Thyroid gland (tissue), 4 donors: ENCODE results near the gene SLX9. TPM values are rescaled to one million over a fixed set of nuclear protein-coding genes. Genes with fewer than 3 reads are reported as not detected.

ENCODE experiments used
- DNase-seq, 2 donors: peaks; one replicate each; pipeline ENCODE4 v3.0.0-alpha.2; 2019
- H3K27ac ChIP-seq, 3 donors: fragments of 200-600 bp; sonication (generic); 1 replicate in 2 of 3; 2 replicates in 1 of 3; pipeline ENCODE4 v1.5.1; 2016 to 2019; ENCODE audit warnings: mild to moderate bottlenecking in 1 of 3, moderate library complexity in 1 of 3
- H3K27me3 ChIP-seq: fragments of 200-600 bp; sonication (generic); one replicate; pipeline ENCODE4 v1.5.1; 2019
- H3K36me3 ChIP-seq, 2 donors: fragments of 200-600 bp; sonication (generic); one replicate each; pipeline ENCODE4 v1.5.1; 2016 to 2019
- H3K4me1 ChIP-seq, 2 donors: fragments of 200-600 bp; sonication (generic); one replicate each; pipeline ENCODE4 v1.5.1; 2017 to 2019
- H3K4me3 ChIP-seq, 3 donors: fragments of 200-600 bp; sonication (generic); replicated peaks in 1 of 3; 1 replicate in 2 of 3; 2 replicates in 1 of 3; pipeline ENCODE4 v1.5.1; 2016; ENCODE audit warnings: mild to moderate bottlenecking in 1 of 3
- H3K9me3 ChIP-seq: fragments of 200-600 bp; sonication (generic); one replicate; pipeline ENCODE4 v1.5.1; 2017
- POLR2A ChIP-seq, 2 donors: fragments of 450-650 bp; IDR thresholded peaks; one replicate each; pipeline ENCODE4 v1.6.1; 2017; ENCODE audit warnings: antibody characterized with exemption in 2 of 2, mild to moderate bottlenecking in 2 of 2, moderate library complexity in 1 of 2
- WGBS, 2 donors: methylation state at CpG; one replicate each; pipeline ENCODE4 v1.1.5; 2017; 5-methylcytosine and 5-hydroxymethylcytosine counted together
- intact Hi-C: fragments of 100-400 bp; cut with DNase I; formaldehyde crosslinking; loops from one replicate; pipeline ENCODE4 v1.15.1; 2023
- total RNA-seq, 4 donors: library from RNA; depleted of rRNA; stranded (reverse); fragments of >200 nt; gene quantifications; one replicate each; pipeline ENCODE4 v1.2.3, GENCODE V29; 2016
- TF ChIP-seq, protein P1 (sequence below), 6 experiments: fragments of 200-600 bp in 3 of 6; fragments of 450-650 bp in 3 of 6; sonication (generic) in 3 of 6; IDR thresholded peaks; one replicate each; pipeline ENCODE4 v1.5.1; 2016 to 2019; ENCODE audit warnings: antibody characterized with exemption in 6 of 6, mild to moderate bottlenecking in 2 of 6, inconsistent platforms in 1 of 6, moderate library complexity in 1 of 6

SLX9 gene
- total RNA-seq, 4 donors from 2014 or later = 4.8 to 19.1 (median 11.2) TPM

DNA sequence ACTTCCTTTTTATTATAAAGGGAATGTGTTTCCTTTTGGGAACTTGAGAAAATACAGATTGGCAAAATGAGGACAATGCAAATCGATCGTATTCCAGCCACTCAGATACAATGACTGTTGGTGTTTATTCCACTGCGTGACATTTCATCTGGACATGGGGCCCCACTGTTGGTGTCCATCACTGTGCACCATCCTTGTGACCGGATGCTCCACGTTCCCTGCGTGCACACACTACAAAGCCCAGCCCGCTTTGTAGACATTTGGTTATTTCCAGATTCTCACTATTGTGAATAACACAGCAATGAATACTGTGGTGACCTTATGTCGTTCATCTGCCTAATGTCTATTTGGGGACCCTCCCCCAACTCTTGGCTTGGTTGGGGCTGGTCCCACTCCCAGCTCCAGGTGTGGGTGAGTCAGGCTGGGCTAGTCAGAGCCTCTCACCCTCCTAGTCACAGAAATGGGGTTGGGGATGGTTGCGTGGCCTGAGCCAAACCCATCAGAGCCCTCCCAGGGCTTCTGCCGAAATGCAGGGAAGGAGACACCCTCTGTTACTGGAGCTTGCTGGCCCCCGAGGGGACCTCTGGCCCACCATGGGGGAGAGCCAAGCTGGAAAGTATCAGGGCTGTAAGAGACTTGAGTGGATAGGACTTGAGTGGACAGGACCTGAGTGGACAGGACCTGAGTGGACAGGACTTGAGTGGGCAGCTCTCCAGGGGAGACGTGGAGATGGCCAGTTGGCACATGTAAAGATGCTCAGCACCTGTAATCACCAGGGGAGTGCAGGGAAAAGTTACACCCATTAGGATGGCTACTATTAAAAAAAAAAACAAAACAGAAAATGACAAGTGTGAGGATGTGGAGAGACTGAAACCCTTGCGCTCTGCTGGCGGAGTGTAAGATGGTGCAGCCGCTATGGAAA is 77.5 kb downstream of the SLX9 start:
- intact Hi-C loops = no loop called here
- no peak overlapping the region for H3K4me3 ChIP-seq
- H3K27me3 ChIP-seq = no peaks in the 10 kb centered on the region
- no peak overlapping the region for H3K27ac ChIP-seq
- peaks cover 0 to 18% of the 10 kb centered on the region in 2 donors for H3K4me1 ChIP-seq
- H3K9me3 ChIP-seq = no peaks in the 10 kb centered on the region
- TF ChIP-seq, protein P1, sequence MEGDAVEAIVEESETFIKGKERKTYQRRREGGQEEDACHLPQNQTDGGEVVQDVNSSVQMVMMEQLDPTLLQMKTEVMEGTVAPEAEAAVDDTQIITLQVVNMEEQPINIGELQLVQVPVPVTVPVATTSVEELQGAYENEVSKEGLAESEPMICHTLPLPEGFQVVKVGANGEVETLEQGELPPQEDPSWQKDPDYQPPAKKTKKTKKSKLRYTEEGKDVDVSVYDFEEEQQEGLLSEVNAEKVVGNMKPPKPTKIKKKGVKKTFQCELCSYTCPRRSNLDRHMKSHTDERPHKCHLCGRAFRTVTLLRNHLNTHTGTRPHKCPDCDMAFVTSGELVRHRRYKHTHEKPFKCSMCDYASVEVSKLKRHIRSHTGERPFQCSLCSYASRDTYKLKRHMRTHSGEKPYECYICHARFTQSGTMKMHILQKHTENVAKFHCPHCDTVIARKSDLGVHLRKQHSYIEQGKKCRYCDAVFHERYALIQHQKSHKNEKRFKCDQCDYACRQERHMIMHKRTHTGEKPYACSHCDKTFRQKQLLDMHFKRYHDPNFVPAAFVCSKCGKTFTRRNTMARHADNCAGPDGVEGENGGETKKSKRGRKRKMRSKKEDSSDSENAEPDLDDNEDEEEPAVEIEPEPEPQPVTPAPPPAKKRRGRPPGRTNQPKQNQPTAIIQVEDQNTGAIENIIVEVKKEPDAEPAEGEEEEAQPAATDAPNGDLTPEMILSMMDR (IDR thresholded peaks at IDR 0.05) = no peak
- TF ChIP-seq POLR2A (IDR thresholded peaks at IDR 0.05) = no peak
- H3K36me3 ChIP-seq = no peaks in the 10 kb centered on the region
- peak in 1 of 2 donors; percentile 0 for DNase-seq
- 89 to 91% methylated on average over 15 of the region's 15 CpGs for WGBS, 2 donors

DNA sequence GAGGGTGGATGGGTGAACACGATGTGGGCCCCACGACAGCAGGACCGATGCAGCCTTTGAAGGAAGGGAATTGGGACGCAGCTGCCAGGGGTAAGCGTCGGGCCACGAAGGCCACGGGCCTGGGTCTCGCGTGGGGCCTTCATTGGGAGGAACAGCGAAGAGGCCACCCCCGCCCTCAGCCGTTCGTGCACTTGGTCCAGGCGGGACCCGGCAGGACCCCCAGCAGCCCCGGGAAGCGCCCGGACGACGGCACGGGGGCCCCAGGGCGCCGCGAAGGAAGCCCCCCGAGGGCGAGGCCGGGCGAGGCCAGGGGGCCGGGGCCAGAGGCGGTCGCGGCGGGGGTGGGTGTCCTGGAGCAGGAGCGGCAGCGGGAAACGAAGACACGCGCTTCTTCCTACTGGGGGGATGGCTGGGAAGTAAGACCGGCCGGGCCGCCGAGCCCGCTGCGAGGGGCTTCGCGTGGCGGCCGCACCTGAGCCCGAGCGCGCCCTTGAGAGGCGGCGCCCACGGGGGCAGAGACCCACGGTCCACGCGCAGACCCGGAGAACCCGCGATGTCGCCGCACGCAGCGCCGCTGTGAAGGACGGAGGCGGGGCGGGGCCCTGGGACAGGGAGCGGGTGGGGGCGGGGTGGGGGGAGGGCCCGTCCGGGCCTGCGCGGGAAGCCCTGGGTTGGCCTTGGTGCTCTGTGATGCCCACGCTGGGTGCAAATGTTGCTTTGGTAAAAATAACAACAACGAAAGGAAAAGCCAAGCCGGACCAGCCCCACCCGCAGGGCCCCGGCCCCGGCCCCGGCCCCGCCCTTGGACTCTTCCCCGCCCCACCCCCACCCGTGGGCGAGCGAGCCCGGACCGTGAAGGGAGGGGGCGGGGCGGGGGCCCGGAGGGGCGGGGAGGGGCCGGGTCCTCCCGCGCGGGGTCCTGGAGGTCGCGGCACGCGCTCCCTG is 78.6 kb downstream of the SLX9 start:
- Histone ChIP-seq H3K27ac (peak overlapping the region in 1 of 3 donors; percentile 7), H3K4me1 (peaks cover 0 to 12% of the 10 kb centered on the region in 2 donors), H3K9me3 (no peaks in the 10 kb centered on the region), H3K36me3 (no peaks in the 10 kb centered on the region), H3K4me3 (peak overlapping the region in 1 of 3 donors; percentile 26), H3K27me3 (no peaks in the 10 kb centered on the region)
- TF ChIP-seq, protein P1 (IDR thresholded peaks at IDR 0.05) = no peak
- no peak for TF ChIP-seq POLR2A (IDR thresholded peaks at IDR 0.05)
- intact Hi-C loops = no loop called here
- WGBS, 2 donors = 19 to 37% methylated on average over 10 to 11 of the region's 101 CpGs
- DNase-seq = no peak

DNA sequence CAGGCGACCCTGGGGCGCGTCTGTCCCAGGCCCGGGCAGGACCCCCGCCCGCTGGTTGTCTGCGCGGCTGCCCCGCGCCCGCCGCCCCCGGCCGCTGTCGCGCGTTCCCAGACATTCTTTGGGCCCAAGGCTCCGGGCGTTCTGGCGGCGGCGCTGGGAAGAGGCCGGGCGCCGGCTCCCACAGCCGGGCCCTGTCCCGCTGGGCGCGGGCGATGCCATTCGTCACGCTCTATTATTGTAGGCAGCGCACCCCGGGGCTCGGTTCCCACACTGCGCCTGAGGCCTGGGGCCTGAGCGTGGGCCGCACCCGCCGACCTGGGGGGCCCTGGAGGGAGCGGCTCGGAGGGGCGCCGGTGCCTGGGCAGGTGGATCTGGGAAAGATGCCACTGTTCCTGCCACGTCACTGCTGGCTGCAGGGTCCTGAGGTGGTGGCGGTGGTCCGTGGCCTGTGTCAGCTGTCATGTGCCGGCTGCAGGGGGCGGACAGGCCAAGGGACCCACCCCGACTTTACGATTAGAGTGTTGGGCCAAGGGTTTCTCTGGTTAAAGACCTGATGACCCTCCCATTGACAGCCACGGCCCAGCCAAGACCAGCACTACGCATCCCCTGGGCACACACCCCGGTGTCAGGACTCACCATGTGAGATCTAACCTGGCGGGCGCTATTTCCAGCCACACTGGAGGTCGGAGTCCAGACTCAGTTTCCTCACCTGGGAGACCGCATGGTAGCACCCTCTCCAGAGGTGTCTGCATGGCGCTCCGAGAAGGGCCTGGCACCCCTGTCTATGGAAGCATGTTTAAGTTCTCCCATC is 79.5 kb downstream of the SLX9 start:
- Histone ChIP-seq H3K4me3 (peak overlapping the region in 1 of 3 donors; percentile 26), H3K4me1 (peaks cover 0 to 12% of the 10 kb centered on the region in 2 donors), H3K27ac (peak overlapping the region in 1 of 3 donors; percentile 7), H3K36me3 (no peaks in the 10 kb centered on the region), H3K27me3 (no peaks in the 10 kb centered on the region), H3K9me3 (no peaks in the 10 kb centered on the region)
- WGBS, 2 donors = 62 to 81% methylated on average over 12 to 24 of the region's 60 CpGs
- TF ChIP-seq POLR2A (IDR thresholded peaks at IDR 0.05) = no peak
- intact Hi-C loops = no loop called here
- peak in 1 of 2 donors; percentile 29 for DNase-seq

DNA sequence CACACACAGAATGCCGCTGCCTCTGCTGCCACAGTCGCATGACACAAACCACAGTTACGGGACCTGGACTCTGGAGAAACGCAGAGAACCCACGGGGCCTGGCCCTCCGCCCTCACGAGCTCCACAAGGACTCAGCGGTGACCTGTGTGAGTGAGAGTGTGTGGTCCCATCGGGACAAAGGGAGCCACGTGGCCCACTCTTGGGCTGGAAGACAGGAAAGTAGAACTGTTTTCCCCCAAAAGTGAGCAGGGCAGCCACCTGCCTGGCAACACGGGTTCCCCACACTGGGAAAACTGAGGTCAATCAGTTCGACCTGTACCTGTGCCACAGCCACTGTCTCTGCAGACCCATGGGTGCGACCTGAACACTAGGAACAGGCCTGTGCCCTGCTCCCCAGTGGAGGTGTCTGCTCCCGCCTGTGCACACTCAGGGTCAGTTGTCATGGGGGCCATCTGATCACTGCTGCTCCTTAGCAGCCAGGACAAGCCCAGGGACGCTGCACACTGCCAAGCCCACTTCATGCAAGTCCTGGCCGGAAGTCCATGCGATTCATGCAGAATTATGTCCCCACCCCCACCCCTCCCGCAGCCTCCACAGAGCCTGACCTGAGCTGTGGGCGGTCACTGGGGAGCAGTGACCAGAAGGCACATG is 80.2 kb downstream of the SLX9 start:
- H3K4me3 ChIP-seq = no peak overlapping the region
- intact Hi-C loops = no loop called here
- H3K4me1 ChIP-seq = peaks cover 0 to 12% of the 10 kb centered on the region in 2 donors
- no peak for TF ChIP-seq POLR2A (IDR thresholded peaks at IDR 0.05)
- TF ChIP-seq, protein P1 (IDR thresholded peaks at IDR 0.05) = no peak
- no peaks in the 10 kb centered on the region for H3K27me3 ChIP-seq
- WGBS, 2 donors = 64 to 91% methylated on average over 5 to 11 of the region's 19 CpGs
- DNase-seq = no peak
- H3K27ac ChIP-seq = no peak overlapping the region
- no peaks in the 10 kb centered on the region for H3K9me3 ChIP-seq
- no peaks in the 10 kb centered on the region for H3K36me3 ChIP-seq
